Neural progenitor cell (in vitro differentiated cells): ENCODE measurements around the gene MTMR1. TPM values are rescaled to one million over a fixed set of nuclear protein-coding genes. Genes with fewer than 3 reads are reported as not detected.

Experiments
- DNase-seq: peaks from one replicate; pipeline ENCODE4 v3.0.0-alpha.2; 2016; ENCODE audit warnings: low spot score
- H2AFZ ChIP-seq: fragments of 200-600 bp; sonication (generic); replicated peaks from 2 replicates; pipeline ENCODE4 v1.6.1; 2016; ENCODE audit warnings: antibody characterized with exemption
- H3F3A ChIP-seq: fragments of 200-600 bp; sonication (generic); 2 replicates; pipeline ENCODE4 v1.6.1; 2016; ENCODE audit warnings: antibody characterized with exemption, low read depth
- H3K27ac ChIP-seq: fragments of 200-600 bp; sonication (generic); 2 replicates; pipeline ENCODE4 v1.5.1; 2016; ENCODE audit warnings: mild to moderate bottlenecking
- H3K27me3 ChIP-seq: fragments of 200-600 bp; sonication (generic); 2 replicates; pipeline ENCODE4 v1.6.1; 2016; ENCODE audit warnings: mild to moderate bottlenecking, moderate library complexity
- H3K36me3 ChIP-seq: fragments of 200-600 bp; sonication (generic); 2 replicates; pipeline ENCODE4 v1.5.1; 2016
- H3K4me1 ChIP-seq: fragments of 200-600 bp; sonication (generic); 2 replicates; pipeline ENCODE4 v1.6.1; 2016; ENCODE audit warnings: mixed run types
- H3K4me2 ChIP-seq: fragments of 200-600 bp; sonication (generic); 2 replicates; pipeline ENCODE4 v1.6.1; 2016
- H3K4me3 ChIP-seq: fragments of 200-600 bp; sonication (generic); 2 replicates; pipeline ENCODE4 v1.5.1; 2016
- H3K79me2 ChIP-seq: fragments of 200-600 bp; sonication (generic); 2 replicates; pipeline ENCODE4 v1.6.1; 2016; ENCODE audit warnings: low read depth
- H3K9ac ChIP-seq: fragments of 200-600 bp; sonication (generic); 2 replicates; pipeline ENCODE4 v1.6.1; 2016
- H3K9me3 ChIP-seq: fragments of 200-600 bp; sonication (generic); 2 replicates; pipeline ENCODE4 v1.5.1; 2016; ENCODE audit warnings: low read depth
- H4K20me1 ChIP-seq: fragments of 200-600 bp; sonication (generic); 2 replicates; pipeline ENCODE4 v1.6.1; 2016; ENCODE audit warnings: low read depth
- H3K27ac Mint-ChIP-seq: 3 replicates; pipeline ENCODE4 v1.8.0; 2021; ENCODE audit warnings: mixed read lengths
- H3K27me3 Mint-ChIP-seq: 2 replicates; pipeline ENCODE4 v1.8.0; 2022; ENCODE audit warnings: low read depth, mild to moderate bottlenecking, inconsistent platforms, moderate library complexity, mixed read lengths; ENCODE audit not compliant: insufficient read depth
- H3K36me3 Mint-ChIP-seq: 3 replicates; pipeline ENCODE4 v1.8.0; 2021; ENCODE audit warnings: mixed read lengths
- H3K4me1 Mint-ChIP-seq: 3 replicates; pipeline ENCODE4 v1.8.0; 2021; ENCODE audit warnings: mixed read lengths
- H3K4me3 Mint-ChIP-seq: 3 replicates; pipeline ENCODE4 v1.8.0; 2021; ENCODE audit warnings: mild to moderate bottlenecking, moderate library complexity, mixed read lengths
- H3K9me3 Mint-ChIP-seq: 3 replicates; pipeline ENCODE4 v1.8.0; 2020; ENCODE audit warnings: mixed read lengths
- EZH2 ChIP-seq: fragments of 200-600 bp; sonication (generic); IDR thresholded peaks from 2 replicates; pipeline ENCODE4 v1.6.1; 2017; ENCODE audit warnings: antibody characterized with exemption, mild to moderate bottlenecking, moderate library complexity
- EZH2phosphoT487 ChIP-seq: fragments of 200-600 bp; sonication (generic); IDR thresholded peaks from 2 replicates; pipeline ENCODE4 v1.6.1; 2017; ENCODE audit warnings: antibody characterized with exemption
- total RNA-seq: library from RNA; depleted of rRNA; stranded (reverse); fragments of >200 nt; gene quantifications from 2 replicates; pipeline ENCODE4 v1.2.3, GENCODE V29; 2015; ENCODE audit warnings: low replicate concordance
- TF ChIP-seq, protein P1 (sequence below): fragments of 200-600 bp; sonication (generic); IDR thresholded peaks from 2 replicates; pipeline ENCODE4 v1.5.1; 2017; ENCODE audit warnings: antibody characterized with exemption, mild to moderate bottlenecking

MTMR1 gene
- total RNA-seq, 1 donor from 2014 or later, result 18.0 TPM

DNA sequence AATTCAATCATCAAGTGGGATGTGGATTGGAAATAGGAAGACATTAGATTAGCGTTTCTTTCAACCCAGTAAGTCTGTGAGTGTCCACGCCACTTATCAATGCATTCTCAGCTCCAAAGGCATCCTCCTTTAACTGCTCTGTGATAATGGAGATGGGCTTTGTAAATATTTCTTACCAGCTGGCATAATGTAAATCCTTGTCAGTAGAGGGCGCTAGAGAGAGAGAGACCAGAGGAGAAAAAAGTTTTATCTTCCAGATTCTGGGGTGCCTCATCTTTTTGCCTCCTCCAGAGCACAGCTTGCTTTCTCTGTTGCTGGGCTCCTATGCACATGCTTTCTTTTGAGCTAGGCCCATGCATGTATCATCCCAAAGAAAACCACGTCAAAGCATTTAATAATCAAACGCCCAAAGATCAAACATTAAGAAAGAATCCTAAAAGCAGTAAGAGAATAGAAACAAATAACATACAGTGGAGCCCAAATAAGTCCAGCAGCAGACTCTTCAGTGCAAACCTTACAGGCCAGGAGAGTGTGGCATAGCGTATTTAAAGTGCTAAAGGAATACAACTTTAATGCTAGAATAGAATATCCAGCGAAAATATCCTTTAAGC is 9.6 kb upstream of the MTMR1 start:
- H2AFZ ChIP-seq, result peak overlapping the region; percentile 80
- no peak overlapping the region for H3K27ac Mint-ChIP-seq
- peak; percentile 55 for DNase-seq
- H3K9ac ChIP-seq, result no peak overlapping the region
- H3F3A ChIP-seq, result no peaks in the 10 kb centered on the region
- H3K9me3 Mint-ChIP-seq, result peaks cover 7% of the 10 kb centered on the region
- no peak overlapping the region for H3K4me2 ChIP-seq
- TF ChIP-seq EZH2phosphoT487 (no peak), EZH2 (no peak)
- TF ChIP-seq, protein P1, sequence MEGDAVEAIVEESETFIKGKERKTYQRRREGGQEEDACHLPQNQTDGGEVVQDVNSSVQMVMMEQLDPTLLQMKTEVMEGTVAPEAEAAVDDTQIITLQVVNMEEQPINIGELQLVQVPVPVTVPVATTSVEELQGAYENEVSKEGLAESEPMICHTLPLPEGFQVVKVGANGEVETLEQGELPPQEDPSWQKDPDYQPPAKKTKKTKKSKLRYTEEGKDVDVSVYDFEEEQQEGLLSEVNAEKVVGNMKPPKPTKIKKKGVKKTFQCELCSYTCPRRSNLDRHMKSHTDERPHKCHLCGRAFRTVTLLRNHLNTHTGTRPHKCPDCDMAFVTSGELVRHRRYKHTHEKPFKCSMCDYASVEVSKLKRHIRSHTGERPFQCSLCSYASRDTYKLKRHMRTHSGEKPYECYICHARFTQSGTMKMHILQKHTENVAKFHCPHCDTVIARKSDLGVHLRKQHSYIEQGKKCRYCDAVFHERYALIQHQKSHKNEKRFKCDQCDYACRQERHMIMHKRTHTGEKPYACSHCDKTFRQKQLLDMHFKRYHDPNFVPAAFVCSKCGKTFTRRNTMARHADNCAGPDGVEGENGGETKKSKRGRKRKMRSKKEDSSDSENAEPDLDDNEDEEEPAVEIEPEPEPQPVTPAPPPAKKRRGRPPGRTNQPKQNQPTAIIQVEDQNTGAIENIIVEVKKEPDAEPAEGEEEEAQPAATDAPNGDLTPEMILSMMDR, result peak; percentile 64
- H3K36me3 Mint-ChIP-seq, result no peaks in the 10 kb centered on the region
- H3K27ac ChIP-seq, result no peak overlapping the region
- H3K4me3 Mint-ChIP-seq, result no peak overlapping the region
- H3K4me3 ChIP-seq, result no peak overlapping the region
- peaks cover 4% of the 10 kb centered on the region for H3K9me3 ChIP-seq
- H3K79me2 ChIP-seq, result no peaks in the 10 kb centered on the region
- H3K27me3 Mint-ChIP-seq, result peaks cover 10% of the 10 kb centered on the region
- peaks cover 3% of the 10 kb centered on the region for H3K4me1 Mint-ChIP-seq
- no peaks in the 10 kb centered on the region for H3K4me1 ChIP-seq
- H3K27me3 ChIP-seq, result no peaks in the 10 kb centered on the region
- H3K36me3 ChIP-seq, result no peaks in the 10 kb centered on the region
- H4K20me1 ChIP-seq, result no peaks in the 10 kb centered on the region

DNA sequence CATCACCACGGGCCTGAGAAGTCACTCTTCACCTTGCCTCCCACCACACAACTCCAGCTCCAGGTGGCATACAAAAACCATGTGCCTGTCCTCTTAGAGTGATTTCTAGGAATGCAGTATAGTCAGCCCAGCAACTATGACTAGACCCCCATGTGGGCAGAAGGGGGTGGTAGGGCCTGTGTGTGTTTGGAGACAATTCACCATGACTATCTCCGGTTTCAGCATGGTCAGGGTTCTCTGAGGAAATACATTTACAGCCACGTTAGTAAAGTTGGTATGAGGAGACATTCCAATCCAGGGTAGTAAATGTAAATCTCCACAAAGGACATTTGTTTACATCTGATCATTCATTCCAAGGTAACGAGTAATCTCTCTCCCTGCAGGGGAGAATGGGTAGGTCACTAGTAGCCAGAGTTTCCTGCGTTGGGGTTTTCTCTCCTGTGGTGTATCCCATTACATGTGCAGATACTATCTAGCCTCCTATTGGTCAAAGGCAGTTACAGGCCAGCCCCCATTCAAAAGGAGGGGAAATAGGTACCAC is 4.2 kb upstream of the MTMR1 start:
- H3K27me3 Mint-ChIP-seq, result peaks cover 8% of the 10 kb centered on the region
- H3K79me2 ChIP-seq, result peaks cover 2% of the 10 kb centered on the region

DNA sequence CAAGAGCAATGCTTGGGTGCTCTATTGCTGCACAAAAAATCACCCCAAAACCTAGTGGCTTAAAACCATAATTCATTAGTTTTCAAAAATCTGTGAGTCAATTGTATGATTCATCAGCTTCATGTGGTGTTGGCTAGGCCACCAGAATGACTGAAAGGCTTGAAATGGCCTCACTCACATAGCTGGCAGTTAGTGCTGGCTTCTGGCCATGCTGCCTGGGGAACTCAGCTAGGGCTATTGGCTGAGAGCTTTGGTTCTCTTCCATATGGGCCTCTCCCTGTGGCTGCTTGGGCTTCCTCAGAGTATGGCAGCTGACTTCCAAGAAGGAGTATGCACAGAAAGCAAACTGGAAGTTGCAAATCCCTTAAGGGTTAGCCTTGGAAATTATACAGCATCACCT is 3.1 kb upstream of the MTMR1 start:
- Histone ChIP-seq H3K27ac (no peak overlapping the region), H3K9ac (no peak overlapping the region), H3F3A (no peaks in the 10 kb centered on the region), H3K36me3 (no peaks in the 10 kb centered on the region), H4K20me1 (no peaks in the 10 kb centered on the region), H3K27me3 (no peaks in the 10 kb centered on the region), H2AFZ (no peak overlapping the region), H3K4me3 (no peak overlapping the region), H3K4me2 (no peak overlapping the region), H3K9me3 (no peaks in the 10 kb centered on the region), H3K79me2 (peaks cover 5% of the 10 kb centered on the region), H3K4me1 (no peaks in the 10 kb centered on the region)
- Mint-ChIP-seq H3K36me3 (no peaks in the 10 kb centered on the region), H3K27me3 (peaks cover 10% of the 10 kb centered on the region), H3K27ac (no peak overlapping the region), H3K9me3 (peaks cover 13% of the 10 kb centered on the region), H3K4me1 (peaks cover 15% of the 10 kb centered on the region), H3K4me3 (no peak overlapping the region)
- no peak for DNase-seq
- TF ChIP-seq, protein P1, result no peak
- TF ChIP-seq EZH2 (no peak), EZH2phosphoT487 (no peak)

More for the DNA sequence above, 4.2 kb upstream of the MTMR1 start:
- Histone ChIP-seq H3K27ac (no peak overlapping the region), H3K9me3 (no peaks in the 10 kb centered on the region), H4K20me1 (no peaks in the 10 kb centered on the region), H3K27me3 (no peaks in the 10 kb centered on the region), H3K36me3 (no peaks in the 10 kb centered on the region), H3F3A (no peaks in the 10 kb centered on the region), H3K4me1 (no peaks in the 10 kb centered on the region), H2AFZ (no peak overlapping the region), H3K9ac (no peak overlapping the region), H3K4me2 (no peak overlapping the region), H3K4me3 (no peak overlapping the region)
- peaks cover 9% of the 10 kb centered on the region for H3K4me1 Mint-ChIP-seq
- no peaks in the 10 kb centered on the region for H3K36me3 Mint-ChIP-seq
- no peak overlapping the region for H3K27ac Mint-ChIP-seq
- no peak overlapping the region for H3K4me3 Mint-ChIP-seq
- H3K9me3 Mint-ChIP-seq, result peaks cover 12% of the 10 kb centered on the region
- TF ChIP-seq EZH2phosphoT487 (no peak), EZH2 (no peak)
- TF ChIP-seq, protein P1, result no peak
- no peak for DNase-seq
